Stimulated activated CD4-positive, alpha-beta T cell treated with anti-CD3 and anti-CD28 coated beads, Interleukin-1b, Interleukin-23, amount 100 ng/mL, for 48 hours (primary cell): Measurements from ENCODE around the gene PTPRN2.

ENCODE experiments used
- DNase-seq: peaks from one replicate; pipeline ENCODE4 v3.0.0-alpha.2; 2020

The PTPRN2 gene

GRCh38 chr7:157688533-157689268 is 898.9 kb downstream of the PTPRN2 start:
- no peak for DNase-seq

GRCh38 chr7:157687845-157688532 is 899.6 kb downstream of the PTPRN2 start:
- no peak for DNase-seq

GRCh38 chr7:157687158-157687557 is 900.5 kb downstream of the PTPRN2 start:
- DNase-seq = no peak

- DNase-seq = no peak
Measured at GRCh38 chr7:157686285-157686894, 901.2 kb downstream of the PTPRN2 start.

- no peak for DNase-seq
Measured at GRCh38 chr7:157685430-157686284, 902.0 kb downstream of the PTPRN2 start.

GRCh38 chr7:157684909-157685429 is 902.7 kb downstream of the PTPRN2 start:
- DNase-seq = no peak

- no peak for DNase-seq
Measured at GRCh38 chr7:157684157-157684908, 903.3 kb downstream of the PTPRN2 start.

GRCh38 chr7:157683747-157684156 is 903.9 kb downstream of the PTPRN2 start:
- no peak for DNase-seq

- no peak for DNase-seq
Measured at GRCh38 chr7:157682946-157683746, 904.5 kb downstream of the PTPRN2 start.

- no peak for DNase-seq
Measured at GRCh38 chr7:157682064-157682945, 905.3 kb downstream of the PTPRN2 start.

GRCh38 chr7:157679607-157680006 is 908.0 kb downstream of the PTPRN2 start:
- DNase-seq = no peak

- no peak for DNase-seq
Measured at GRCh38 chr7:157678501-157678900, 909.1 kb downstream of the PTPRN2 start.

- no peak for DNase-seq
Measured at GRCh38 chr7:157676456-157677255, 911.0 kb downstream of the PTPRN2 start.

GRCh38 chr7:157676001-157676400 is 911.6 kb downstream of the PTPRN2 start:
- no peak for DNase-seq

- DNase-seq = no peak
Measured at GRCh38 chr7:157675427-157675927, 912.1 kb downstream of the PTPRN2 start.

GRCh38 chr7:157674715-157675426 is 912.8 kb downstream of the PTPRN2 start:
- no peak for DNase-seq

- DNase-seq = no peak
Measured at GRCh38 chr7:157674027-157674714, 913.5 kb downstream of the PTPRN2 start.

GRCh38 chr7:157673573-157673972 is 914.0 kb downstream of the PTPRN2 start:
- no peak for DNase-seq
